IPS-18a (cell line): ENCODE measurements around the gene ETHE1.

Experiments
- H3K27ac ChIP-seq: one replicate; pipeline ENCODE4 v1.5.1; 2013; ENCODE audit warnings: low read length
- H3K27me3 ChIP-seq: one replicate; pipeline ENCODE4 v1.6.1; 2013; ENCODE audit warnings: mild to moderate bottlenecking, low read length; ENCODE audit not compliant: control insufficient read depth, insufficient read depth
- H3K36me3 ChIP-seq: one replicate; pipeline ENCODE4 v1.6.1; 2013; ENCODE audit warnings: low read depth, low read length; ENCODE audit not compliant: control insufficient read depth
- H3K4me1 ChIP-seq: one replicate; pipeline ENCODE4 v1.6.1; 2013; ENCODE audit warnings: low read depth, low read length; ENCODE audit not compliant: control insufficient read depth
- H3K4me3 ChIP-seq: one replicate; pipeline ENCODE4 v1.5.1; 2013; ENCODE audit warnings: low read length
- H3K9ac ChIP-seq: one replicate; pipeline ENCODE4 v1.6.1; 2013; ENCODE audit warnings: mild to moderate bottlenecking, low read length, moderate library complexity
- H3K9me3 ChIP-seq: one replicate; pipeline ENCODE4 v1.6.1; 2013; ENCODE audit warnings: low read depth, low read length; ENCODE audit not compliant: control insufficient read depth

Gene ETHE1

DNA sequence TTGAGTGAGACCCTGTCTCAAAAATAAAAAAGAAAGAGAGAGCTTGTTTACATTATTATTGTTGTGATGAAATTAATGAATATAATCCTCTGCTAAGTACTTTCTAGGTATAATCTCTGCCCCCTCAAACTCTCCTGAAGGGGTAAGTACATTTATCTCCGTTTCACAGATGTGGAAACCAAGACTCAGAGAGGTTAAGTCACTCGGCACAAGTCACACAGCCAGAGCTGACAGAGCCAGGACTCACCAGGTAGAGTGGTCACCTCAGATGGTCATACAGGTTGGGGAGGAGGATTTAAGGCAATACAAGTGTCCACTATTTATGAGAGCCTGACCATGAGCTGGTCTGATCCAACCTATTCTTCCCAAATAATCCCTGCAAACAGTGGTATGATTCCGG lies 46.4 kb downstream of the ETHE1 start:
- no peaks in the 10 kb centered on the region for H3K9me3 ChIP-seq
- H3K4me1 ChIP-seq: no peaks in the 10 kb centered on the region
- H3K9ac ChIP-seq: no peak overlapping the region
- no peak overlapping the region for H3K27ac ChIP-seq
- H3K36me3 ChIP-seq: no peaks in the 10 kb centered on the region
- no peak overlapping the region for H3K4me3 ChIP-seq
- H3K27me3 ChIP-seq: no peaks in the 10 kb centered on the region

DNA sequence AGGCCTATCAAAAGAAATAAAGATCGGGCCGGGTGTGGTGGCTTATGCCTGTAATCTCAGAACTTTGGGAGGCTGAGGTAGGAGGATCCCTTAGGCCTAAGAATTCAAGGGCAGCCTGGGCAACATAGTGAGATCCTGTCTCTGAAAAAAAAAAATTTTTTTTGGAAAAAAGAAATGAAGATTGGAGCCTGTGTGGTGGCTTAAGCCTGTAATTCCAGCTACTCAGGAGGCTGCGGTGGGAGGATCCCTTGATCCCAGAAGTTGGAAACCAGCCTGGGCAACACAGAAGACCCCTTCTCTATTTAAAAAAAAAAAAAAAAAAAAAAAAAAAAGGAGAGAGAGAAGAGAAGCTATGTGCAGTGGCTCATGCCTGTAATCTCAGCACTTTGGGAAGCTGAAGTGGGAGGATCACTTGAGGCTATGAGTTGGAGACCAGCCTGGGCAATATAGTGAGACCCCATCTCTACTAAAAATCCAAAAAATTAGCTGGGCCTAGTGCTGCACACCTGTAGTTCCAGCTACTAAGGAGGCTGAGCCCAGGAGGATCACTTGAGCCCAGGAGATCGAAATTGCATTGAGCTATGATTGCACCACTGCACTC lies 46.9 kb downstream of the ETHE1 start:
- Histone ChIP-seq H3K4me1 (no peaks in the 10 kb centered on the region), H3K27me3 (no peaks in the 10 kb centered on the region), H3K9ac (no peak overlapping the region), H3K36me3 (no peaks in the 10 kb centered on the region), H3K27ac (no peak overlapping the region), H3K4me3 (no peak overlapping the region), H3K9me3 (no peaks in the 10 kb centered on the region)

DNA sequence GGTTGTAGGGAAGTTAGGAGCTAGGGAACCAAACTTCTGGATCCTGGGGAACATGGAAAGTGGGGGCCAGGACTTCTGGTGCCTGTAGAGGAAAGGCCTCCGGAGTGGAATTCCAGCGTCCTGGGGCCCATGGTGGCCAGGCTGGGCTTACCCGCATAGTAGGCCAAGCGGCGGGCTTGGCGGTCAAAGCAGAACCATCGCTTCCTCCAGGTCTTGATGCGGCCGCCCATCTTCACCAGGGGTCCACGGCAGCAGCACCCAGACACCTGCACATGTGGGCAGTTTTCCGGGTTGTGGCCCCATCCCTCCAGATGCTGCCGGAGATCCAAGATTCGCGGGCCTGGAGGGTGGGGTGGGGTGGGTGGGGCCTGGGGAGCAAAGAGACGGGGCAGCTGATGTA lies 47.8 kb downstream of the ETHE1 start:
- Histone ChIP-seq H3K9ac (no peak overlapping the region), H3K27me3 (no peaks in the 10 kb centered on the region), H3K4me3 (no peak overlapping the region), H3K4me1 (no peaks in the 10 kb centered on the region), H3K27ac (no peak overlapping the region), H3K9me3 (no peaks in the 10 kb centered on the region), H3K36me3 (no peaks in the 10 kb centered on the region)

DNA sequence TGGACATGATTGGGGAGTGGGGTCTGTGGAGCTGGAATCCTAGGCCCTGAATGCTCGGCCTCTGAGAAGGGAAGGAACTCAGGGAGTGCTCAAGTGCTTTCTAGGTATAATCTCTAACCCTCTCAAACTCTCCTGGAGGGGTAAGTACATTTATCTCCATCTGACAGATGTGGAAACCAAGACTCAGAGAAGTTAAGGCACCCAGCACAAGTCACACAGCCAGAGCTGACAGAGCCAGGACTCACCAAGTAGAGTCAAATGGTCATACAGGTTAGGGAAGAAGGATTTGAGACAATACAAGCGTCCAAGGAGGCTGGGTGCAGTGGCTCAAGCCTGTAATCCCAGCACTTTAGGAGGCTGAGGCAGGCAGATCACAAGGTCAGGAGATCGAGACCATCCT lies 48.7 kb downstream of the ETHE1 start:
- H3K9ac ChIP-seq: no peak overlapping the region
- H3K27ac ChIP-seq: no peak overlapping the region
- no peaks in the 10 kb centered on the region for H3K27me3 ChIP-seq
- H3K9me3 ChIP-seq: no peaks in the 10 kb centered on the region
- no peaks in the 10 kb centered on the region for H3K4me1 ChIP-seq
- H3K36me3 ChIP-seq: no peaks in the 10 kb centered on the region
- H3K4me3 ChIP-seq: no peak overlapping the region

DNA sequence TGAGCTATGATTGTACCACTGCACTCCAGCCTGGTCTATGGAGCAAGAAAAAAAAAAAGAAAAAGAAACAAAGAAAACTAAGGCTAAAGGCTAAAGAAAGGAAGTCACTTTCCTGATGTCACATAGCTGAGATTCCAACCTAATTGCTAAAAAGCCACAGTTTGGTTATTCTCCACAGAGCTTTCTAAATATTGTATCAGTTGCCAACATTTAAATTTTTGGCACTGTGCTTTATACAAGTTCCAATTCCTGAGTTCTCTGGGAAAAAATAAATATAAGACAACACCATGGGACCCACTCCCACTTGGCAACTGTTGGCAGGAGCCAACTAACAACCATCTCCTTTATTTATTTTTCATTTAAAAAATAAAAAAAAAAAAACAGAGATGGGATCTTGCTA lies 50.4 kb downstream of the ETHE1 start:
- H3K9ac ChIP-seq: no peak overlapping the region
- no peak overlapping the region for H3K4me3 ChIP-seq
- no peaks in the 10 kb centered on the region for H3K9me3 ChIP-seq
- no peaks in the 10 kb centered on the region for H3K36me3 ChIP-seq
- H3K27ac ChIP-seq: no peak overlapping the region
- no peaks in the 10 kb centered on the region for H3K4me1 ChIP-seq
- H3K27me3 ChIP-seq: no peaks in the 10 kb centered on the region

DNA sequence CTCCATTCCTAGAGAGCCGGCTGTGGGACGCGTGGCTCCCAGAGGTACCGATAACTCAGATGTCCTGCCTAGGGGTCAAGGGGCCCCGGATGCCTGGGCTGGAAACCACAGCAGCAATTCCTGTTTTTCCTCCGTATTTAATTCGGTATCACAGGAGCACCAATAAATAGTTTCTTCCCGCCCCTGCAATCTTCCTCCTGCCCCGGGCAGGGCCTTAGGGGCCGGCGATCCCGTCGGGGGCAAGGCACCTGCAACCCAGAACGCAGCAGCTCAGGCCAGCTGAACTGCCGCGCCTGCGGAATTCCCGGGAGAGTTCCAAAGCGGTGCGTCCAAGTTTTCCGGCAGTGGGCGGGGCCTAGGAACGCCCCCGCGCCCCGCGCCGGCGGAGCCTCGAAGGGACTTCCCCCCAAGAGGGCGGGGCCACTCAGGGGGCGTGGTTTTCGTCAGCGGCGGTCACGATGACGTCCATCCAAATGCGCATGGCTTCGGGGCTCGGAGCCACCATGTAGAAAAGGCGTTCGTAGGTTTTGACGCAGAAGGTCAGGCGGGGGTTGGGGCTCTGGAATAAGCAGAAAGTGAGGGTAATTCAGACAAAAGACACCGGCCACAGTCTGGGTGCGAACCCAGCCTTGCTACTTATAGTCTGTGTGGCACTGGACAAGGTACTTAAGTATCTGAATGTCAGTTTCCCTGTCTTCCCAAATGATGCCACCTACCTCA lies 51.9 kb downstream of the ETHE1 start:
- peak overlapping the region; percentile 58 for H3K4me3 ChIP-seq
- no peaks in the 10 kb centered on the region for H3K9me3 ChIP-seq
- no peaks in the 10 kb centered on the region for H3K36me3 ChIP-seq
- no peaks in the 10 kb centered on the region for H3K4me1 ChIP-seq
- peak overlapping the region; percentile 41 for H3K9ac ChIP-seq
- H3K27me3 ChIP-seq: no peaks in the 10 kb centered on the region
- H3K27ac ChIP-seq: no peak overlapping the region

DNA sequence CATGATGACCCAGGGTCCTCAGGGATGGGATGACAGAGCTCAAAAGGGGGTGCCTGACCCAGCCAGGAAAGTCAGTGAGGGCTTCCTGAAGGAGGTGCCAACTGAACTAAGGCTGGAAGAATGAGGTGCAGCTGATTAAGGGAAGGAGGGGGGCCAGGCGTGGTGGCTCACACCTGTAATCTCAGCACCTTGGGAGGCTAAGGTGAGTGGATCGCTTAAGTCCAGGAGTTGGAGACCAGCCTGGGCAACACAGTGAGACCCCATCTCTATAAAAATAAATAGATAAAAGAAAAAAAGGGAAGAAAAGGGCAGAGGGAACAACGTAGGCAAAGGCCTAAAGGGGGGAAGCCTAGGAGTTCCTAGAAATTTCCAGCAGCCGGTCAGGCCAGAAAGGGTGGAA lies 52.5 kb downstream of the ETHE1 start:
- H3K27ac ChIP-seq: no peak overlapping the region
- H3K4me3 ChIP-seq: peak overlapping the region; percentile 58
- no peak overlapping the region for H3K9ac ChIP-seq

DNA sequence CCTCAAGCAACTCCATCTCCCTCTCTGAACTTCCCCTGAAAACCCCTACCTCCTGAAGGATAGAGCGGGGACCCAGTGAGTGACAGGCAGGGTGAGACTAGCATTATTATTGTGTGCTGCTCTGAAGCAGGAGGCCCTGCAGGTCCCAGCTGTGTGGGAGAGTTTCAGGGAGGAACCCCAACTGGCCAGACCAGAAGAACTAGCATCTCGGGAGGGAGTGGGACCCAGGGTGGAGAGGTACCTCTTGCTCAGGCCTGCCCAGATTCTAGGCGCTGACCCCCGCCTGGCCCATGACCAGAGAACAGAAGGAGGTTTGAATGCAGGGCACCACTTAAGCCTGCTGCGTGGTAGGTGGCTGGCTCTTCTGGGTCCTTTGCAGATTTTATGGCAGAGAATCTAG lies 55.9 kb downstream of the ETHE1 start:
- Histone ChIP-seq H3K9me3 (no peaks in the 10 kb centered on the region), H3K4me1 (no peaks in the 10 kb centered on the region)

More for the DNA sequence above, 52.5 kb downstream of the ETHE1 start:
- H3K27me3 ChIP-seq: no peaks in the 10 kb centered on the region
- H3K9me3 ChIP-seq: no peaks in the 10 kb centered on the region
- no peaks in the 10 kb centered on the region for H3K4me1 ChIP-seq
- no peaks in the 10 kb centered on the region for H3K36me3 ChIP-seq

DNA sequence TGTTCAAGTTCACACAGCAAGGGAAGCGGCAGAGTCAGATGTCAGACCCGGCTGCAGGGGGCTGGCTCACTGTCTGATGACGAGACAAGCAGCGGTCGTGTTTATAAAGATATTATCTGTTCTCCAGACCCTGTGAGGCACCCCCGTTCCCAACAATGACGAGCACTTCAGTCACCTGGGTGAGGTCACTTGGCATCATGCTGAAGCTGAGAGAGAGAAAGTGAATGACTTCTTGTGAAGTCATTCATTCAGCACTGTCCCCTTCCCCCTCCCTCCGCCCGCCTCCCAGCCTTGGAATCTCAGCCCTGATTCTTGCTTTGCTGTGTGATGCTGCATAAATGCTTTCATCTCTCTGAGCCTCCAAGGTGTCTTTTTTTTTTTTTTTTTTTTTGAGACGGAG lies 56.7 kb downstream of the ETHE1 start:
- Histone ChIP-seq H3K9ac (no peak overlapping the region), H3K4me1 (no peaks in the 10 kb centered on the region), H3K27me3 (peaks cover 10% of the 10 kb centered on the region), H3K36me3 (no peaks in the 10 kb centered on the region), H3K9me3 (no peaks in the 10 kb centered on the region), H3K4me3 (no peak overlapping the region), H3K27ac (no peak overlapping the region)

More for the DNA sequence above, 55.9 kb downstream of the ETHE1 start:
- H3K27ac ChIP-seq: no peak overlapping the region
- H3K9ac ChIP-seq: no peak overlapping the region
- H3K4me3 ChIP-seq: no peak overlapping the region
- peaks cover 2% of the 10 kb centered on the region for H3K27me3 ChIP-seq
- H3K36me3 ChIP-seq: no peaks in the 10 kb centered on the region

DNA sequence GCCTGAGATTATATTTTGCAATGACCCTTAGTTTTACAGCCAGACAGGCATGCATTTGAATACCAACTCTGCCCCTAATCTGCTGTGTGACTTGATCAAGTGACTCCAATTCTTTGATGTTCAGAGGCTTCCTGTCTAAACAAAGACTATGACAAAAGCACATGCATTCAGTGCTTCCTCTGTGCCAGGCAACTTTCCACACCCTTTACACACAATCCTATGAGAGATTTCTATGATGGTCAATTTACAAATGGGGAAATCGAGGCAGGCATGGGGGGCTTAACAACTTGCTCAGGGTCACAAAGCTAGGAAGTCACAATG lies 57.9 kb downstream of the ETHE1 start:
- Histone ChIP-seq H3K9me3 (no peaks in the 10 kb centered on the region), H3K27me3 (peaks cover 21% of the 10 kb centered on the region), H3K36me3 (no peaks in the 10 kb centered on the region), H3K4me1 (peaks cover 4% of the 10 kb centered on the region), H3K4me3 (no peak overlapping the region), H3K27ac (no peak overlapping the region), H3K9ac (no peak overlapping the region)

DNA sequence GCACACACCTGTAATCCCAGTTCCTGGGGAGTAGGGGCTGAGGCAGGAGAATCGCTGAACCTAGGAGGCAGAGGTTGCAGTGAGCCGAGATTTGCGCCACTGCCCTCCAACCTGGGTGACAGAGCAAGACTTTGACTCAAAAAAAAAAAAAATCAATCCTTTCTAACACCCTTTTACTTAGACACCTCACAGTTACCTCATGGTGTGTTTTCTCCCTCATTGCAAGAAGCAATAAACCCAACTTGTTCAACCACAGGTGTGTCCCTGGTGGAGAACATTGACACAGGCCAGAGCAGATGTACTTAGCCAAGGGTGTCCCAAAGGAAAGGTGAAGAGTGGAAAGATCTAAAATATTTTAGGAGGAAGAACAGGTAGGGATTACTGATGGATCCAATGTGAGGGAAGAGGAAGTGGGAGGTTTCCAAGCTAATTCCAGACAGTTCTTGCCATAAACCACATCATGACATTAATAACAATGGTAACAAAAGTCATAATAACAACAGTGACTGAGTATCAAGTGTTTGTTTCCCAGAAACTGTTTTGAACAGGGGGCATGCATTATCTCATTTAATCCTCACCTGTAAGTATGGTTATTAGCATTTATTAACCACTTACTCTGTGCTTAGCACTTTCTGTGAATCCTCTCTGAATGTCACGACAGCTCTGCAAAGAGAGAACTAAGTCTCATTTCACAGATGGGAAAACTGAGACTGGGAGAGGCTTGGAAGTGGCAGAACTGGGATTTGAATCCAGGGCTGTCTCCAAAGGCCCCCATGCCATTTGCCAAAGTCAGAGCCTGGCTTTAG lies 58.4 kb downstream of the ETHE1 start:
- no peak overlapping the region for H3K4me3 ChIP-seq
- H3K9me3 ChIP-seq: no peaks in the 10 kb centered on the region
- H3K27ac ChIP-seq: no peak overlapping the region
- peaks cover 4% of the 10 kb centered on the region for H3K4me1 ChIP-seq
- H3K27me3 ChIP-seq: peaks cover 21% of the 10 kb centered on the region
- no peaks in the 10 kb centered on the region for H3K36me3 ChIP-seq
- no peak overlapping the region for H3K9ac ChIP-seq
